AG08395 (cell line): ENCODE data around the gene CSTPP1.
"Not testable (repeated sequence)": the region's sequence is repeated elsewhere in the genome, so short reads cannot be mapped to it uniquely, and the experiment has no call there.

ENCODE experiments used
- DNase-seq: peaks from one replicate; pipeline ENCODE4 v3.0.0; 2012; ENCODE audit warnings: mixed read lengths, low spot score

Gene CSTPP1

GRCh38 chr11:47099918-47100315 lies 163.4 kb downstream of the CSTPP1 start:
- no peak for DNase-seq

GRCh38 chr11:47101406-47101805 lies 164.8 kb downstream of the CSTPP1 start:
- no peak for DNase-seq

- peak; percentile 73 for DNase-seq
These were observed 167.8 kb downstream of the CSTPP1 start for GRCh38 chr11:47104261-47104950.

GRCh38 chr11:47105541-47105940 lies 169.0 kb downstream of the CSTPP1 start:
- DNase-seq = no peak

- DNase-seq = no peak
These were observed 169.4 kb downstream of the CSTPP1 start for GRCh38 chr11:47105974-47106373.

- no peak for DNase-seq
These were observed 170.3 kb downstream of the CSTPP1 start for GRCh38 chr11:47106798-47107411.

- no peak for DNase-seq
These were observed 171.2 kb downstream of the CSTPP1 start for GRCh38 chr11:47107744-47108143.

GRCh38 chr11:47108214-47108613 lies 171.7 kb downstream of the CSTPP1 start:
- DNase-seq = no peak

- DNase-seq = no peak
These were observed 172.6 kb downstream of the CSTPP1 start for GRCh38 chr11:47109051-47109726.

- no peak for DNase-seq
These were observed 173.2 kb downstream of the CSTPP1 start for GRCh38 chr11:47109727-47110246.

- no peak for DNase-seq
These were observed 174.8 kb downstream of the CSTPP1 start for GRCh38 chr11:47111318-47111804.

GRCh38 chr11:47112941-47113340 lies 176.4 kb downstream of the CSTPP1 start:
- DNase-seq = not testable (repeated sequence)

GRCh38 chr11:47118958-47119688 lies 182.6 kb downstream of the CSTPP1 start:
- not testable (repeated sequence) for DNase-seq

- DNase-seq = no peak
These were observed 184.5 kb downstream of the CSTPP1 start for GRCh38 chr11:47121056-47121455.

GRCh38 chr11:47121731-47122130 lies 185.2 kb downstream of the CSTPP1 start:
- no peak for DNase-seq

GRCh38 chr11:47123094-47123493 lies 186.5 kb downstream of the CSTPP1 start:
- DNase-seq = no peak

GRCh38 chr11:47124675-47125074 lies 188.1 kb downstream of the CSTPP1 start:
- no peak for DNase-seq

GRCh38 chr11:47125083-47125482 lies 188.5 kb downstream of the CSTPP1 start:
- DNase-seq = no peak

GRCh38 chr11:47127213-47127612 lies 190.7 kb downstream of the CSTPP1 start:
- no peak for DNase-seq

- DNase-seq = no peak
These were observed 194.0 kb downstream of the CSTPP1 start for GRCh38 chr11:47130543-47130942.

GRCh38 chr11:47131136-47131535 lies 194.6 kb downstream of the CSTPP1 start:
- DNase-seq = no peak

GRCh38 chr11:47132490-47132889 lies 195.9 kb downstream of the CSTPP1 start:
- DNase-seq = no peak
